Neutrophil (primary cell): ENCODE results near the gene TMEFF1.

ENCODE experiments used
- H3K27ac ChIP-seq: fragments of 200-600 bp; sonication (generic); 2 replicates; pipeline ENCODE4 v1.5.1; 2016; ENCODE audit warnings: mild to moderate bottlenecking, moderate library complexity
- H3K27me3 ChIP-seq: fragments of 200-600 bp; sonication (generic); 2 replicates; pipeline ENCODE4 v1.6.0; 2016; ENCODE audit warnings: mild to moderate bottlenecking
- H3K36me3 ChIP-seq: fragments of 200-600 bp; sonication (generic); 2 replicates; pipeline ENCODE4 v1.5.1; 2017
- H3K4me1 ChIP-seq, 2 experiments: fragments of 200-600 bp in 1 of 2; sonication (generic) in 1 of 2; 1 replicate in 1 of 2; 2 replicates in 1 of 2; pipeline versions ENCODE4 v1.5.1 to v1.6.1; 2013 to 2016; ENCODE audit warnings: low read depth in 1 of 2, low read length in 1 of 2, mild to moderate bottlenecking in 1 of 2, moderate library complexity in 1 of 2; ENCODE audit not compliant: control insufficient read depth in 1 of 2, insufficient read depth in 1 of 2
- H3K4me3 ChIP-seq, 2 experiments: fragments of 200-600 bp in 1 of 2; sonication (generic) in 1 of 2; 1 replicate in 1 of 2; 2 replicates in 1 of 2; pipeline ENCODE4 v1.5.1; 2013 to 2016; ENCODE audit warnings: low read depth in 1 of 2, low read length in 1 of 2, mild to moderate bottlenecking in 1 of 2, moderate library complexity in 1 of 2
- H3K9me3 ChIP-seq: fragments of 200-600 bp; sonication (generic); 2 replicates; pipeline ENCODE4 v1.5.1; 2016
- TF ChIP-seq, protein P1 (sequence below): fragments of 200-600 bp; sonication (generic); IDR thresholded peaks from 2 replicates; pipeline ENCODE4 v1.5.1; 2016; ENCODE audit warnings: antibody characterized with exemption

Gene TMEFF1

DNA sequence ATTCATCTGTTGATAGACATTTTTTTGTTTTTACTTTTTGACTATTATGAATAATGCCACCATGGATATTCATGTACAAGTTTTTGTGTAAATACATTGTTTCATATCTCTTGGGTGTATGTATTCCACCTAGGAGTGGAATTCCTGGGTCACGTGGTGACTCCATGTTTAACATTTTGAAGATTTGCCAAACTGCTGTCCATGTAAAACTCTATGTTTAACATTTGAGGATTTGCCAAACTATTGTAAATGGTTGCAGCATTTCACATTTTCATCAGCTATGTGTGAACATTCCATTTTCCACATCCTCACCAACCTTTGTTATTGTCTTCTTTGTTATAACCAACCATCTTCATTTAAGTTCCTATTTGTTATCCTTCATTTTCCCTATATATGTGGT is 12.2 kb downstream of the TMEFF1 start:
- Histone ChIP-seq H3K4me1 (no peaks in the 10 kb centered on the region), H3K9me3 (no peaks in the 10 kb centered on the region), H3K4me3 (no peak overlapping the region), H3K27ac (no peak overlapping the region), H3K36me3 (no peaks in the 10 kb centered on the region), H3K27me3 (no peaks in the 10 kb centered on the region)
- TF ChIP-seq, protein P1, sequence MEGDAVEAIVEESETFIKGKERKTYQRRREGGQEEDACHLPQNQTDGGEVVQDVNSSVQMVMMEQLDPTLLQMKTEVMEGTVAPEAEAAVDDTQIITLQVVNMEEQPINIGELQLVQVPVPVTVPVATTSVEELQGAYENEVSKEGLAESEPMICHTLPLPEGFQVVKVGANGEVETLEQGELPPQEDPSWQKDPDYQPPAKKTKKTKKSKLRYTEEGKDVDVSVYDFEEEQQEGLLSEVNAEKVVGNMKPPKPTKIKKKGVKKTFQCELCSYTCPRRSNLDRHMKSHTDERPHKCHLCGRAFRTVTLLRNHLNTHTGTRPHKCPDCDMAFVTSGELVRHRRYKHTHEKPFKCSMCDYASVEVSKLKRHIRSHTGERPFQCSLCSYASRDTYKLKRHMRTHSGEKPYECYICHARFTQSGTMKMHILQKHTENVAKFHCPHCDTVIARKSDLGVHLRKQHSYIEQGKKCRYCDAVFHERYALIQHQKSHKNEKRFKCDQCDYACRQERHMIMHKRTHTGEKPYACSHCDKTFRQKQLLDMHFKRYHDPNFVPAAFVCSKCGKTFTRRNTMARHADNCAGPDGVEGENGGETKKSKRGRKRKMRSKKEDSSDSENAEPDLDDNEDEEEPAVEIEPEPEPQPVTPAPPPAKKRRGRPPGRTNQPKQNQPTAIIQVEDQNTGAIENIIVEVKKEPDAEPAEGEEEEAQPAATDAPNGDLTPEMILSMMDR: no peak

DNA sequence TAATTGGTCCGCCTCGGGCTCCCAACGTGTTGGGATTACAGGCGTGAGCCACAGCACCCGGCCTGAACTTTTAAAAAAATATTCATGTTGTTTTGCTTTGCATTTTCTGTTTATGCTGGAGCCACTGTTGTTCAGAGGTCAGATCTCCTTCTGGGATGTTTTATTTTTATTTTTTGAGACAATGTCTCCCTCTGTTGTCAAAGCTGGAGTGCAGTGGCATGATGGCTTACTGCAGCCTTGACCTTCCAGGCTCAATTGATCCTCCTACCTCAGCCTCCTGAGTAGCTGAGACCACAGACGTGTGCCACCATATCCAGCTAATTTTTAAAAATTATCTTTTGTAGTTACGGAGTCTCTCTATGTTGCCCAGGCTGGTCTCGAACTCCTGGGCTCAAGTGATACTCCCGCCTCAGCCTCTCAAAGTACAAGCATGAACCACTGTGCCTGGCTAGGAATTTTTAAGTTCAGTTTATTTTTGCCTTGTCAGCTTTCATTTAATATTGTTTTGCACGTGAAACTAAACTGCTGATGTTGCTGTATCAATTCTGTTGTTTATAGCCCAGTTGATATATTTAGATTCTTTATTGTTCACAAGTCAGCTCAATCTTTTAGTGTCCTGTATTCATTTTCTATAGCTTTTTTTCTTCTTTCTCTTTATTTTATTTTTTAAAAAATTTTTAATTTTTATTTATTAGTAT is 13.7 kb downstream of the TMEFF1 start:
- H3K27me3 ChIP-seq: no peaks in the 10 kb centered on the region
- no peak overlapping the region for H3K27ac ChIP-seq
- H3K4me1 ChIP-seq: no peaks in the 10 kb centered on the region
- no peaks in the 10 kb centered on the region for H3K9me3 ChIP-seq
- TF ChIP-seq, protein P1: no peak
- no peaks in the 10 kb centered on the region for H3K36me3 ChIP-seq
- no peak overlapping the region for H3K4me3 ChIP-seq

DNA sequence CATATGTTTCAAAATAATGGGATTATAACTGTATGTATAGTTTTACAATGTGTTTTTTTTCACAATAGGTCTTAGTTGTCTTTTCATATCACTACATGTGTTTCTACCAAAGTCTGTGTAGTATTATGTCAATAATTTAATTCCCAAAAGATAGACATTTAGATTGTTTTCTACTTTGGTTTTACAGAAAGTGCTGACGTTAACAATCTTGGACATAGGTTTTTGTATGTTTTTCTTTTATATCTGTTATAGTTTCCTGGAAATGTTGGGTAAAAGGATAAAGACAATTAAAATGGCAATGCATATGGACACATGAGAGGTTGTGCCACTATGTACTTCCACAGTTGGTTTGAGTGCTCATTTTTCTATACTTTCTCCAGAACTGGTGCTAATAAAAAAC is 15.2 kb downstream of the TMEFF1 start:
- no peaks in the 10 kb centered on the region for H3K36me3 ChIP-seq
- TF ChIP-seq, protein P1: no peak
- no peak overlapping the region for H3K27ac ChIP-seq
- no peaks in the 10 kb centered on the region for H3K4me1 ChIP-seq
- no peak overlapping the region for H3K4me3 ChIP-seq
- H3K27me3 ChIP-seq: no peaks in the 10 kb centered on the region
- H3K9me3 ChIP-seq: no peaks in the 10 kb centered on the region

DNA sequence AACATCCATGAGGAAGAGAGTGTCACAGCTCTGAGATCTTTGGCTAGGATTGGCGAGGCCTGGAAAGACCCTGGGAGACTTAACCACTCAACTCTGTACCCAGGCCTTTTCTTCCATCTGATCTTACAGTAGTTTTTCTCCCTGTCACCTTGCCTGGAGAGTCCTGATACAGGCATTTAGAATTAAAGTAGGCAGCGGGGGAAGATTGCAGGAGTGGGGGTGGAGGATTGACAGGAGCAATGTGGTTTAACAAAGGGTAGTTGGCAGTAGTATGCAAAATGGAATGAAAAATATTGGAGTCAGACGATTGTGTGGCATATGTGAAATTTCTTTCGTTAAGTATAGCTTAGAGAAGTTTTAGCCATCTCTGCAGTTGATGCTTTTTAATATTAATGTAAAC is 16.9 kb downstream of the TMEFF1 start:
- TF ChIP-seq, protein P1: no peak
- H3K4me1 ChIP-seq: no peaks in the 10 kb centered on the region
- no peaks in the 10 kb centered on the region for H3K9me3 ChIP-seq
- no peak overlapping the region for H3K4me3 ChIP-seq
- no peaks in the 10 kb centered on the region for H3K27me3 ChIP-seq
- no peak overlapping the region for H3K27ac ChIP-seq
- H3K36me3 ChIP-seq: no peaks in the 10 kb centered on the region

DNA sequence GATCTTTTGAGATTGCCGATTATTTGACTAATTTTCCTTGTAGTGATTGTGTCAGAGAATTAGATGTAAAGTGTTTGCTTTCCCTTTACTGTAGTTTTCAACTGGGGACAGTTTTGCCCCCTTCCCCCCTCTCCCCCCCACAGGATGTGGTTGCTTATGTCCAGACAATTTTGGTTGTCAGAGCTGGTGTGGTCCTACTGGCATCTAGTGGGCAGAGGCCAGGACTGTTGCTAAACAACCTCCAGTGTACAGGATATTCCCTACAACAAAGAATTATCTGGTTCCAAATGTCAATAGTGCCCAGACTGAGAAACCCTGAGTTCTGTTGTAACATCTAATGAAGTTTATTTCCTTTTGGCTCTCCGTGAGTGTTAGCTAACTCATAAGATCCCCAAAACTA is 20.0 kb downstream of the TMEFF1 start:
- no peak overlapping the region for H3K4me3 ChIP-seq
- H3K36me3 ChIP-seq: no peaks in the 10 kb centered on the region
- H3K27me3 ChIP-seq: no peaks in the 10 kb centered on the region
- H3K27ac ChIP-seq: no peak overlapping the region
- TF ChIP-seq, protein P1: no peak
- H3K4me1 ChIP-seq: no peaks in the 10 kb centered on the region
- H3K9me3 ChIP-seq: no peaks in the 10 kb centered on the region
